Left renal cortex interstitium (tissue), 4 donors: ENCODE measurements around the gene GOLGA6L7. TPM values are rescaled to one million over a fixed set of nuclear protein-coding genes. Genes with fewer than 3 reads are reported as not detected.

ENCODE experiments used
- polyA plus RNA-seq, 4 donors: library from polyadenylated mRNA; unstranded; fragments of 120-200 nt; gene quantifications; one replicate each; pipeline ENCODE4 v1.2.1, GENCODE V29; 2013; ENCODE audit not compliant: insufficient read length in 4 of 4

The GOLGA6L7 gene
- polyA plus RNA-seq, 4 donors: 0.13 to 1.4 (median 0.65) TPM

Other genes with a start within 250 kb of the GOLGA6L7 start
- gene GOLGA8M, start 136.2 kb downstream of the GOLGA6L7 start, polyA plus RNA-seq: 1 to 10 TPM; 2.0 to 4.5 (median 3.0) TPM
- 10 to 100 TPM; 11.7 to 19.3 (median 15.1) TPM for gene APBA2, start 37.3 kb upstream of the GOLGA6L7 start, polyA plus RNA-seq